ENCODE data around the gene NEIL1. TPM values are rescaled to one million over a fixed set of nuclear protein-coding genes. Genes with fewer than 3 reads are reported as not detected.

The NEIL1 gene
- total and polyA plus RNA-seq, 2 of the 8 experiments (the other 6 are each of a cell fraction or from before 2014, with no cell fraction given) = 10.4 to 10.9 TPM

DNA sequence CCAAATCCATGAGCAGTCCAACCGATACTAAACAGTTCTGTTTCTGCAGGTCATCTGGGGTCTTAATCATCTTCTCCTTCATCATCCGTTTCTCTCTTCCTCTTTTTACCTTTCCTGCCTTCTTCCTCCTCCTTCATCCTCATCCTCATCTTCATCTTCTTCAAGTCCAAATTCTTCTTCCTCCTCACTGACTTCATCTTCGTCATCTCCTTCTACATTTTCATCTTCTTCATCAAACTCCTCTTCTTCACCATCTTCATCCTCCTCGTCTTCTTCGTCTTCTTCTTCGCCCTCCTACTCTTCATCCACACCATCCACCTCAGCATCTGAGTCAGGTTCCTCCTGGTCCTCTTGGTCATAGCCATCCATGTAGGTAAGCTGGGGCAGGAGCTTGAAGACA, 25.1 kb upstream of the NEIL1 start (continued):
- no peak for TF ChIP-seq KDM4A (IDR thresholded peaks at IDR 0.05; ENCODE audit: low read depth, low read length, severe bottlenecking)
- TF ChIP-seq, protein P1, sequence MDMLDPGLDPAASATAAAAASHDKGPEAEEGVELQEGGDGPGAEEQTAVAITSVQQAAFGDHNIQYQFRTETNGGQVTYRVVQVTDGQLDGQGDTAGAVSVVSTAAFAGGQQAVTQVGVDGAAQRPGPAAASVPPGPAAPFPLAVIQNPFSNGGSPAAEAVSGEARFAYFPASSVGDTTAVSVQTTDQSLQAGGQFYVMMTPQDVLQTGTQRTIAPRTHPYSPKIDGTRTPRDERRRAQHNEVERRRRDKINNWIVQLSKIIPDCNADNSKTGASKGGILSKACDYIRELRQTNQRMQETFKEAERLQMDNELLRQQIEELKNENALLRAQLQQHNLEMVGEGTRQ (IDR thresholded peaks at IDR 0.05; ENCODE audit: low read length) = no peak
- TF ChIP-seq, protein P2, sequence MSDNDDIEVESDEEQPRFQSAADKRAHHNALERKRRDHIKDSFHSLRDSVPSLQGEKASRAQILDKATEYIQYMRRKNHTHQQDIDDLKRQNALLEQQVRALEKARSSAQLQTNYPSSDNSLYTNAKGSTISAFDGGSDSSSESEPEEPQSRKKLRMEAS (IDR thresholded peaks at IDR 0.05) = no peak
- no peak for TF ChIP-seq ASH2L (IDR thresholded peaks at IDR 0.05; ENCODE audit: low read length)
- no peak for TF ChIP-seq SP1 (IDR thresholded peaks at IDR 0.05; ENCODE audit: low read depth, low read length)
- TF ChIP-seq POLR2AphosphoS5 (IDR thresholded peaks at IDR 0.05; ENCODE audit: low read depth, low read length) = no peak
